GM18868 (cell line): ENCODE measurements around the gene SAMHD1.
"Not testable (repeated sequence)": the region's sequence is repeated elsewhere in the genome, so short reads cannot be mapped to it uniquely, and the experiment has no call there.

ENCODE experiments used
- ATAC-seq: cut with Tn5 transposase; IDR thresholded peaks from one replicate; pipeline ENCODE4 v1.9.1; 2021; ENCODE audit warnings: mild to moderate bottlenecking, moderate library complexity; ENCODE audit not compliant: unreplicated experiment

The SAMHD1 gene

DNA sequence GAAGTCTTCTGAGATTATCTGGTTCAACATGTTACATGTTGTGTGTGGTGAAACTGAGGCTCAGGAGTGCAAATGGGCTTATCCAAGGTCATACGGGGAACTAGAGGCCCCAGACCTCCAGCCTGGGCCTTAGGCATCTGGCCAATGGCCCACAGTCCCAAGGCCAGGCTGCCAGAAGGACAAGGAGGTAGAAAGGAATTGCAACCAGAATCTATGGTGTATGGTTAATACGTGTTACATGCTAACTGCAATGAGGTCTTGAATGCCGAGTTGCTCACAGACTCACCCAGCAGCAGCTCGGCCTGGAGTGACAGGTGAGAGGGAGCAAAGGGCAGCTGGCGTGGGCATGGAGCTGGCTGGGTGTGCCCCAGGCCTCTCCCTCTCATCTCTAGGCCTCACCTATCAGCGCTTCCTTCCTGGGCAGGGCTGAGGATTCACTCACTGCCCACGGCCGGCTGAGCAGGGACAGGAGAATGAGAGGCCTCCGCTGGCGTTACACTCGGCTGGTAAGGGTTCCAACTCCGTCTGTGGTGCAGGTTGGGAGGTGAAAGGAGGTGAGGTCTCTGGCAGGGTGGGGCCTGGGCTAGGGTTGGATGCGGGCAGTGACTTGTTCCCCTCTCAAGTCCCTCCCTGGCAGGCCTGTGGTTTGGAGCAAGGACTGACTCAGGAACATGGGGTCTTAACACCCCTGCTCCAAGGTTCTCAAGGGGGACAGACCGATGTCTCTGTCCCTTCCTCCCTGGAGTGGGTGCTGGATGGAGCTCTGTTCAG, 75.6 kb downstream of the SAMHD1 start, which contains the start of gene TLDC2:
TLDC2 (plus strand) TSS at position 437 of the 771 bp plus-strand sequence; CDS start at position 474, 37 bp downstream.
- no peak for ATAC-seq

DNA sequence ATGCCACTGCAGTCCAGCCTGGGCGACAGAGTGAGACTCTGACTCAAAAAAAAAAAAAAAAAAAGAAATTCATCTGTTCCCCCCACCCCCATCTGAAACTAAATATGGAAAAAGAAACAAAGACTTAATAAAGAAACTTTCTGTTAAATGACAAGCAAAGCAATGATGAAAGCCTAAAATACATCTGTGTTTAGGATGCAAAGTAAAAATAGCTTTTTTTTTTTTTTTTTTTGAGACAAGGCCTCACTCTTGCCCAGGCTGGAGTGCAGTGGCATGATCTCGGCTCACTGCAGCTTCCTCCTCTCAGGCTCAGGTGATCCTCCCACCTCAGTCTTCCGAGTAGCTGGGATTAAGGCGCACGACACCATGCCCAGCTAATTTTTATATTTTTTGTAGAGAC, 76.4 kb downstream of the SAMHD1 start:
- ATAC-seq = not testable (repeated sequence)

- ATAC-seq = no peak
These were observed 77.9 kb downstream of the SAMHD1 start for GRCh38 chr20:36873498-36874189.

DNA sequence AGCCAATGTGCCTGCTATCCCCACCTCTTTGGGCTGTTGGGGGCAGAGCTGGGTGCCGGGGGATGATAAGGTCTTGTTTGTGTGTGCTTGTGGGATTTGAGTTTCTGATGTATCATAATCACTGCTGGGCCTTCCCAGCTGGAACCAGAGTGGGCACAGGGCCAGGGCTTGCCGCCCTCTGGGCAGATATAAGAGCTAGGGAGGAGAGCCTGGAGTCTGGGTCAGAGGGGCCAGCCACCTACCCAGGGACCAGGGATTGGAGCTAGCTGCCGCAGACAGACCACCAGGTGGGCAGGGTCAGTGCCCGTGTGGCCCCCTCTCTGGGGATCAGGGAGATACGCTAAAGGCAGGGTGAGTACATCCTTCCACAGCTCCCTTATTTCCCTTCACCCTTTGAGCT, 78.7 kb downstream of the SAMHD1 start:
- ATAC-seq = no peak

GRCh38 chr20:36871640-36872570, 79.6 kb downstream of the SAMHD1 start:
- no peak for ATAC-seq

DNA sequence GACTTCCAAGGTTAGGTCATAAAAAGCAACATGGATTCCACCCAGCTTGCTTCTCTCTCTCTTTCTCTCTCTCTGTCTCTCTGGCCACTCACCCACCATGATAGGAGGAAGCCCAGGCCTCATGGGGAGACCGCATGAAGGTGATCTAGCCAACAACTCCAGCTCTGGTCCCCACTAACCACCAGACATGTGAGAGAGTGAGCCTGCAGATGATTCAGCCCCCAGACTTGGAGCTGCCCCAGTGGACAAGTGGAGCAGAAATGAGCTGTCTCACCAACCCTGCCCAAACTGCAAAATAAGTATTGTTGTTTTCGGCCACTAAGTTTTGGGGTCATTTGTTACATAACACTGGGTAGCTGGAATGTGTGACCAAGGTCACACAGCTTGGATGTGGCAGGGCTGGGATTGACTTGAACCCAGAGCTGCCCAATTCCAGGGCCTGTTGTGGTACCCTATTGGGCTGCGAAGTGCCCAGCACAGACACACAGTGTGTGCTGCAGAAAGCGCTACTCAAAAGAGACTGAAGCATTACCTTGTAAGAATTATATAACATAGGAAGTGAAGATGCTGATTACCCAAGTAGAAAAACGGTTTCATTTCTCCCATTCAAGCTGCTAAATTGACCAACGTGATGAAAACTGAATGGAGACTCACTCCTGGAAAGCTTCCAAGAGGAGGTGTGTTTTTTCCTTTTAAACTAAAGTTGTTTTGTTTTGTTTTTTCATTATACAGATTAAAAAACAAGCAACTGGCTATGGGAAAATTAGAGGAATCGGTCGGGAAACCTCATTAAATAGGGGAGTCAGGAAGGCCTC, 84.6 kb downstream of the SAMHD1 start:
- no peak for ATAC-seq

GRCh38 chr20:36866164-36866563, 85.3 kb downstream of the SAMHD1 start:
- no peak for ATAC-seq

DNA sequence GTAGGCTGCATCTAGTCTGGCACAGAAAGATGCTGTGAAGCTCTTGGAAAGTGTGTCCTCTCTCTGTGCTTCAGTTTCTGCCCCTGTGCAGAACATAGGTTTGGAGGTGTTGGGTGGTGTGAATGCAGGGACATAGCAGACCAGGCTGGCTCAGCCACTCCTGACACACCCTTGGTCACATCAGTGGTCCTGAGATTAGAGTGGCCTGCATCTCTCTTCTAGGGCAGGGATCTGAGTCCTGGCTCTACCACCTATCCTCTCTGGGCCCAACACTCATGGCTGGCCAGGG, 85.7 kb downstream of the SAMHD1 start:
- no peak for ATAC-seq

DNA sequence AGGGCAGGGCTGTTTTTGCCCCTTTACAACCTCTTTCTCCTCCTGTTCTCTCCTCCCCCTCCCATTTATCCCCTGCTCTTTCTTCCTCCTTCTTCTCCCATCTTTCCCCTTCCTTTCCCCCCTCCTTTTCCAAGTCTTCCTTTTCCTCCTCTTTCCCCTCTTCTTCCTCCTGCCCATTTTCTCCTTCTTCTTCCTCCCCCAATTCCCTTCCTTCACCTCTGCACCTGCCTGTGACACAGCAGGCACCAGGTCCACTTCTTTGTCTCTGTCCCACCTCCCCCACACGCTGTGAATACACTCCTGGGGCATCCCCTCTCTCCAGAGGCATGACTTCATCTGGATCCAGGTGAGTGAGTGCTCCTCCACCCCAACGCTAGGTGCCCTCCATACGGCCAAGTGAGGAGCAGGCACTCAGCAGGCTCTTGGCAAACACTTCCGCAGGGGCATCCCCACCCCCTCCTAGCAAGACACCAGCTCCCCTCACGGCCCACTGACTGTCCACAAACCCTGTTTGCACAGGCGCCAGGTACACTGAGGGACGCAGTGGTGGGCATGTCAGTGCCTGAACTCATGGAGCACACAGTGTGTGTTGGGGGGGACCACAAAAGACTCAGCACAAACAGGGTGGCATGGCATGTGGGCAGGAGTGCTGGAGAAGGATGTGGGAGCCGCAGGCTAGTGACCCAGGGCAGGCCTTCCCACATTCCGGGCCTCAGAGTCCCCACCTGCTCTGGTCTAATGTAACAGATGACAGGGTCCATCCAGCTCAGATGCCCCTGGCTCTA, 86.2 kb downstream of the SAMHD1 start:
- no peak for ATAC-seq

DNA sequence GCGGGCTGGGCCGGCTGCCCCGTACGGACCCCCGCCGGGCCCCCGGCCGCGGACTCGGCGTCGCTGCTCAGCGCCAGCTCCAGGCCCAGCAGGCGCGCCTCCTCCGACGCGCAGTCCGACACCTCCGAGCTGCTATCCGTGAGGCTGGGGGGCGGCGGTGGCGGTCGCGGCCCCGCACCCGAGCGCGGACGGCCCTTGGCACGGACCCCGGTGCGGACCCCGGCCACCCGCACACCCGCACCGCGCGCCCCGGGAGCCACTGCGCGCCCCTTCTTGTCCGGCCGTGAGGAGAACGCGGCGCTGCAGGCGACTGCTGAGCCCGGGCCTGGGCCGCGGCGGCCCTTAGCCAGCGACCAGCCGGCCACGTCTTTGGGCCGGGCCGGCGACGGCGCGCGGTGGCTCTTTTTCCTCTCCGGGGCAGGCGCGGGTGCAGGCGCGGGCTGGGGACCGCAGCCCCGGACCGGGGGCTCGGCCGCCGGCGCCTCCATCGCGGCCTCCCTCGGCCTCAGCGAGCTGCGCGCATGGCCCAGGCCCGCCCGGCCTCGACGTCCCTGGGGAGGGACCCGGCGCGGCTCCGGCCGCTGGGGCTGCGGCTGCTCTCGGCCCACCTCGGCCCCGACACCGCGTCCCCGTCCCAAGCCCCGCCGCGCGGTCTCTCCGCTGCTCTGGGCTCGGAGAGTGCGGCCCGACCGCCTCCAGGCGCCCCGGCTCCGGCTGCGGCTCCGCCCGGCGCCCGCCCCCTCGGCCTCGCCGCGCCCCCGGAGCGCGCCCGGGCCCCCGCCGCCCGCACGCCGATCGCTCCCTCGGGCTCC, 88.4 kb downstream of the SAMHD1 start:
- ATAC-seq = no peak

DNA sequence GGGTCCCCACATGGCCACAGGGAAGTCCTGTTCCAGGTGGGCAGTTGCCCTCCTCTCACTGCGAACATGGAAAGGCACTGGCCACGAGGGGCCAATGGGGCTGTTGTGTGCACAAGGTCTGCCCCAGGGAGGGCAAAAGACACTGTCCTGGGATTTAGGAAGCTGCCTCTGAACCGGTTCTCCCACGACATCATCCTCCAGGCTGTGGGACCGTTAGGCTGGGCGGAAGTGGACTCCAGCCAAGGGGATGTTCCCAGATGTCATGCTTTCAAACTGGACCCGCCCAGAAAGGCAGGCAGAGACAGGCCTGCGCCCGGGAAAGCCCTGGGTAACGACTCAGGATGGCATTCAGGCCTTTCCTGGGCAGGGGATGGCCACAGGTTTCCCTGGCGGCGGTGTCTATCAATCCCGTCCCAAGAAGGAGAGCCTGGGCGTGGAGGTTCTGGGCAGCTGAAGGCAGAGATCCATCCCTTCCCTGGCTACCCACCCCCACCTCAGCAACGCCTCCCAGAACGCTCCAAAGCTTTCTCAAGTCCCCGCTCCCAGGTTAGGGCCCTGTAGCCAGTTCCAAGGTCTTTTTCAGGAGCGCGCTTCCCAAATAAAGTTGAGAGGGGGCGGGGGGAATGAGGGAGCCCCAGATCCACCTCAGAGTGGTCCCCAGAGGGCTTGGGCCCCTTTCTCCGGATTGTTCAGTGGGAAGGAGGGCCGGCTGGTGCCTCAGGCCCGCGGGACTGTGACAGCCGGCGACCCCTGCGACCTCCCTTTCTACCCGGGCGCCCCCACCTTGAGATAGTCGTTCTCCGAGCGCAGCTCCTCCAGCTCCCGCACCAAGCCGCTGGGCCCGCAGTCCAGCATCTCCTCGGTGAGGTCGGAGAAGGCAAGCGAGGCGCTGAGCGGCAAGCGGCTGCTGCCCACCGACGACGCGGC, 89.4 kb downstream of the SAMHD1 start:
- ATAC-seq = no peak

DNA sequence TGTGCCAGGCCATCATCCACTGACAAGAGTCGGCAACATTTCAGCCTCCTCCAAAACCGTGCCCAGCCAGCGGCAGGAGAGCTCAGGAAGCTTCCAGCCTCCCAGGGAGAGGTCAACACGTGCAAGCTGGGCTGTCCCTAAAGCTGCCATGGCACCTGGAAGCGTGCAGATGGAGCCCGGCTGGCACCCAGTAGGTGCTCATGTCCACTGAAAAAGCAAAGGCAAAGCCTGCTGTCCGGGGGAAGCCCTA, 90.0 kb downstream of the SAMHD1 start:
- no peak for ATAC-seq

DNA sequence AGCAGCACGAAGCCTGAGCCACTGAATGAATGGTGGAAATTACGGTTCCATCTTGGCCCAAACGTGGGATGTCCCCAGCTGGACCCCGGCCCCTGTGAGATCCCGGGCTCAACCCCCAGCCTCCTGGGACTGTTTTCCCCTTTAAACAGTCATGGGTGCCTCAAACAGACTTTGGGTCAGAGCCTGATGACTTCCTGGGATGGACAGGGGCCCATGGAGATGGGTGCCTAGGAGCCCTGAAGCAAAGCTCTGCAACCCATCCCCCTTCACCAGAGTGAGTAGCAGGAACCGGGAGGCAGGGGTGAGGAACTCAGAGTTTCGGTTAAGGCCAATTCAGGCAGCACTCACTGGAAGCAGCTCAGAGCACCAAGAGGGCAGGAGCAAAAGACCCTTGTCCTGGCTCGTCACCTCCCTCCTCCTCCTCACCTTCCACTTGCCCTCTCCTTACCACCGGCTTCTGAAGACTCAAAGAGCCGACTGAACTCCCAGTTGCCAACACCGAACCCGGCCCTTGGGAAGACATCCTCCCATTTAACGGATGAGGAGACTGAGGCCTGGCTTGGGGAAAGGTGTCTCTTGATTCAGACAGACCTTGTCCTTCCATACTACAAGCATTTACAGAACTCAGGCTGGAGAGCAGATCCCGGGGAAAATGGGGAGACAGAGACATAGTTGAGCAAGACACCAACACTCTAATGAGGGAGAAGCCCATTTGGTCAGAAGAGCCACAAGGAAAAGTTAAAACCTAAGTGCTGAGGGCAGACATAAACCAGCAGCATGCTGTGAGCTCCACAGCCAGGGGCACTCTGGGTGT, 90.5 kb downstream of the SAMHD1 start:
- no peak for ATAC-seq

- no peak for ATAC-seq
These were observed 91.2 kb downstream of the SAMHD1 start for GRCh38 chr20:36860339-36860738.

DNA sequence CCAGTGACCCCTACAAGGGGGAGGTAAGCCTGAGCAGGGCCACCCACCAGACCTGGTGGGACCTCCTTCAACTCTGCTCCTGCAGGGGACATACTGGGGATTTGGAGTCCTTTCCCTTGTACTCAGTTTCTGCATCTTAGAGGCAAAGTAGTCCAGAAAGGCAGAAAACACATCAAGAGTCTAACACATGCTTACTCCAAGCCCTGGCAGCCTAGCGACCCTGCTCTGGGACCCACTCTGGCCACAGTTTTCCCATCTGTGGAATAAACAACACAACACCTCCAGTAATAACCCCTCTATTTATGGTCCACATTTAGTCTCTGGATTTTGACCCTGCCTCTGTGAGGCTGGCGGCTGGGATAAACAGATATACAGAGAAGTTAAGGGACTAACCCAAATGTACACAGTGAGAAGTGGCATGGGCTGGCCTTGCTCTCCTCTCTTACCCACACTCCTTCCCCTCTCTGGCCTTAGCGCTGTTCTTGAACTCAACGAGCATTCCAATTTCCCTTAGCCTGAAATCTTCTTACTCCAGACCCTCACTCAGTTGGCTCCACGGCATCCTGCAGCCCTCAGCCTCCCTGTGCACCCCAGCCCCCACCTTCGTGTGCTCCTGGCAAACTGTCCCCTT, 91.7 kb downstream of the SAMHD1 start:
- no peak for ATAC-seq

DNA sequence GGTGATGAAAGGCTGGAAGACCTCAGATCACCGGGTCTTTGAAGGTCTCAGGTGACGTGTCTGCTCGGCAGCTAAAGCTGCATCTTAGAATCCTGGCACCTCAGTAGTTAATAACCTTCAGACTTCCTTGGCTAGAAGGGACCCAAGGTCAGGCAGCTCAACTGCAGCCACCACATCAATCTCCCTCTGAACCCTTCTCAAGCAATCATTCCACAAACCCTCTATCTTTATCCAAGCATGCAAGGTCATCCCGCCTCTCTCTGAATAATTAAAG, 92.3 kb downstream of the SAMHD1 start:
- no peak for ATAC-seq
